IMR-90 (cell line): ENCODE data around the gene CERK. TPM values are rescaled to one million over a fixed set of nuclear protein-coding genes. Genes with fewer than 3 reads are reported as not detected.

Experiments
- ATAC-seq: fragments of 200-7000 bp; cut with Tn5 transposase; 2 replicates; pipeline ENCODE4 v1.9.1; 2020; ENCODE audit warnings: low read depth, mild to moderate bottlenecking, moderate library complexity
- BruUV-seq: library from RNA; stranded (reverse); fragments of 400-500 nt; replicated peaks from 2 replicates; lab custom pipeline; 2021; lab: Mats Ljungman, UMichigan
- CTCF ChIA-PET: fragments of 300-600 bp; formaldehyde crosslinking; extraction: SDS; loops from one replicate; lab custom pipeline; 2021; ENCODE audit warnings: antibody characterized with exemption; lab: Yijun Ruan, JAX
- POLR2A ChIA-PET: fragments of 300-600 bp; sonication (Branson Sonifier 250); formaldehyde crosslinking; loops from one replicate; lab custom pipeline; 2022; ENCODE audit warnings: antibody characterized with exemption; ENCODE audit not compliant: unreplicated experiment; lab: Charles Lee
- DNase-seq: peaks from one replicate; pipeline ENCODE4 v3.0.0; 2013
- H2AFZ ChIP-seq: replicated peaks from 2 replicates; pipeline ENCODE3; 2013; ENCODE audit warnings: low read length, mild to moderate bottlenecking; ENCODE audit not compliant: poor library complexity
- H2AK5ac ChIP-seq: 2 replicates; pipeline ENCODE4 v1.6.1; 2013; ENCODE audit warnings: low read depth, low read length, inconsistent platforms
- H2AK9ac ChIP-seq: replicated peaks from 2 replicates; pipeline ENCODE3; 2013; ENCODE audit warnings: mild to moderate bottlenecking, low read depth, low read length, moderate library complexity; ENCODE audit not compliant: poor library complexity
- H2BK120ac ChIP-seq: 2 replicates; pipeline ENCODE4 v1.6.1; 2013; ENCODE audit warnings: low read depth, low read length, inconsistent platforms
- H2BK15ac ChIP-seq: 3 replicates; pipeline ENCODE4 v1.6.1; 2013; ENCODE audit warnings: low read depth, low read length, inconsistent platforms
- H2BK20ac ChIP-seq: 2 replicates; pipeline ENCODE4 v1.6.1; 2013; ENCODE audit warnings: low read depth, mild to moderate bottlenecking, inconsistent platforms, low read length, moderate library complexity
- H2BK5ac ChIP-seq: 2 replicates; pipeline ENCODE4 v1.6.1; 2013; ENCODE audit warnings: mild to moderate bottlenecking, low read depth, low read length, inconsistent platforms; ENCODE audit not compliant: poor library complexity, severe bottlenecking
- H3K14ac ChIP-seq: replicated peaks from 2 replicates; pipeline ENCODE4 v1.6.1; 2013; ENCODE audit warnings: low read depth, low read length, inconsistent platforms
- H3K18ac ChIP-seq: 2 replicates; pipeline ENCODE4 v1.6.1; 2013; ENCODE audit warnings: low read depth, low read length, control low read depth
- H3K23ac ChIP-seq: 2 replicates; pipeline ENCODE4 v1.6.1; 2013; ENCODE audit warnings: low read depth, low read length, inconsistent platforms
- H3K27ac ChIP-seq: 2 replicates; pipeline ENCODE4 v1.5.1; 2013; ENCODE audit warnings: mild to moderate bottlenecking, control low read depth, low read length; ENCODE audit not compliant: insufficient read depth
- H3K27me3 ChIP-seq: 2 replicates; pipeline ENCODE4 v1.6.1; 2013; ENCODE audit warnings: low read length; ENCODE audit not compliant: control insufficient read depth, insufficient read depth
- H3K36me3 ChIP-seq: 2 replicates; pipeline ENCODE4 v1.6.1; 2013; ENCODE audit warnings: low read length, mixed read lengths; ENCODE audit not compliant: control insufficient read depth, insufficient read depth
- H3K4ac ChIP-seq: 2 replicates; pipeline ENCODE4 v1.6.1; 2013; ENCODE audit warnings: low read depth, low read length, inconsistent platforms
- H3K4me1 ChIP-seq: 2 replicates; pipeline ENCODE4 v1.6.1; 2013; ENCODE audit warnings: low read length, mixed read lengths; ENCODE audit not compliant: control insufficient read depth, insufficient read depth
- H3K4me2 ChIP-seq: 2 replicates; pipeline ENCODE4 v1.6.1; 2013; ENCODE audit warnings: low read depth, mild to moderate bottlenecking, control low read depth, low read length, moderate library complexity
- H3K4me3 ChIP-seq: 2 replicates; pipeline ENCODE4 v1.5.1; 2013; ENCODE audit warnings: low read depth, mild to moderate bottlenecking, control low read depth, low read length, moderate library complexity; ENCODE audit not compliant: insufficient read depth
- H3K56ac ChIP-seq: 2 replicates; pipeline ENCODE4 v1.6.1; 2013; ENCODE audit warnings: low read length, inconsistent platforms; ENCODE audit not compliant: insufficient read depth; ENCODE audit errors: extremely low read depth
- H3K79me1 ChIP-seq, 2 experiments: 2 replicates each; pipeline ENCODE4 v1.6.1; 2013; ENCODE audit warnings: low read length in 2 of 2, inconsistent platforms in 1 of 2, low read depth in 1 of 2
- H3K9ac ChIP-seq: 2 replicates; pipeline ENCODE4 v1.6.1; 2013; ENCODE audit warnings: low read depth, low read length, control low read depth
- H3K9me1 ChIP-seq: 2 replicates; pipeline ENCODE4 v1.6.1; 2013; ENCODE audit warnings: low read length, inconsistent platforms; ENCODE audit not compliant: insufficient read depth
- H3K9me3 ChIP-seq: 2 replicates; pipeline ENCODE4 v1.6.1; 2013; ENCODE audit warnings: low read length; ENCODE audit not compliant: control insufficient read depth, insufficient read depth
- H4K20me1 ChIP-seq: 2 replicates; pipeline ENCODE4 v1.6.1; 2013; ENCODE audit warnings: low read length, inconsistent platforms; ENCODE audit not compliant: insufficient read depth
- H4K5ac ChIP-seq: 2 replicates; pipeline ENCODE4 v1.6.1; 2013; ENCODE audit warnings: mild to moderate bottlenecking, low read depth, low read length, control low read depth
- H4K8ac ChIP-seq, 2 experiments: 2 replicates each; pipeline ENCODE4 v1.6.1; 2013; ENCODE audit warnings: low read depth in 2 of 2, low read length in 2 of 2, control low read depth in 1 of 2, inconsistent platforms in 1 of 2
- H4K91ac ChIP-seq: 2 replicates; pipeline ENCODE4 v1.6.1; 2013; ENCODE audit warnings: low read depth, low read length, inconsistent platforms; ENCODE audit not compliant: insufficient read depth
- BHLHE40 ChIP-seq: fragments of 150-350 bp; IDR thresholded peaks from 2 replicates; pipeline ENCODE4 v1.6.1; 2016; ENCODE audit warnings: mild to moderate bottlenecking, low read depth, low read length
- CEBPB ChIP-seq: IDR thresholded peaks from 2 replicates; pipeline ENCODE4 v1.6.1; 2012; ENCODE audit warnings: low read depth, low read length, improper control_type of control experiment
- CHD1 ChIP-seq: IDR thresholded peaks from 2 replicates; pipeline ENCODE4 v1.6.1; 2012; ENCODE audit warnings: low read depth, low read length, improper control_type of control experiment
- ELK1 ChIP-seq: fragments of 150-350 bp; IDR thresholded peaks from 2 replicates; pipeline ENCODE4 v1.6.1; 2016; ENCODE audit warnings: low read depth, mild to moderate bottlenecking, low read length, moderate library complexity, borderline replicate concordance
- FOS ChIP-seq: fragments of 150-350 bp; IDR thresholded peaks from 2 replicates; pipeline ENCODE4 v1.6.1; 2016; ENCODE audit warnings: low read depth, low read length
- MAFK ChIP-seq: IDR thresholded peaks from 2 replicates; pipeline ENCODE4 v1.6.1; 2012; ENCODE audit warnings: low read depth, low read length, improper control_type of control experiment
- MAZ ChIP-seq: IDR thresholded peaks from 2 replicates; pipeline ENCODE4 v1.6.1; 2012; ENCODE audit warnings: low read depth, mild to moderate bottlenecking, low read length, improper control_type of control experiment, moderate library complexity, borderline replicate concordance
- MXI1 ChIP-seq: IDR thresholded peaks from 2 replicates; pipeline ENCODE4 v1.6.1; 2012; ENCODE audit warnings: low read depth, mild to moderate bottlenecking, low read length, moderate library complexity, borderline replicate concordance
- NFE2L2 ChIP-seq: fragments of 150-350 bp; IDR thresholded peaks from 2 replicates; pipeline ENCODE4 v1.6.1; 2016; ENCODE audit warnings: low read depth, mild to moderate bottlenecking, low read length
- POLR2A ChIP-seq: IDR thresholded peaks from 2 replicates; pipeline ENCODE4 v1.6.1; 2012; ENCODE audit warnings: mild to moderate bottlenecking, low read depth, low read length
- RAD21 ChIP-seq: IDR thresholded peaks from 2 replicates; pipeline ENCODE4 v1.6.1; 2012; ENCODE audit warnings: low read length, improper control_type of control experiment
- RCOR1 ChIP-seq: IDR thresholded peaks from 2 replicates; pipeline ENCODE4 v1.6.1; 2012; ENCODE audit warnings: mild to moderate bottlenecking, low read length, improper control_type of control experiment; ENCODE audit not compliant: insufficient replicate concordance
- RFX5 ChIP-seq: IDR thresholded peaks from 2 replicates; pipeline ENCODE4 v1.8.0; 2012; ENCODE audit warnings: low read depth, mild to moderate bottlenecking, low read length, moderate library complexity
- SMC3 ChIP-seq: fragments of 150-350 bp; IDR thresholded peaks from 2 replicates; pipeline ENCODE4 v1.6.1; 2016; ENCODE audit warnings: low read depth, mild to moderate bottlenecking, antibody characterized with exemption, low read length, moderate library complexity
- WGBS, 2 experiments: methylation state at CpG; one replicate each; pipeline versions ENCODE4 v1.1.5 to v1.1.7; 2013; ENCODE audit warnings: missing lambda C conversion rate in 2 of 2; ENCODE audit not compliant: insufficient read length in 1 of 2; ENCODE audit errors: extremely low coverage in 2 of 2; 5-methylcytosine and 5-hydroxymethylcytosine counted together
- dilution Hi-C: fragments of 300-500 bp; cut with HindIII; formaldehyde crosslinking; loops from one replicate; pipeline ENCODE4 v1.14.3; 2018; ENCODE audit warnings: low sequenced_read_pairs; ENCODE audit not compliant: unreplicated experiment
- in situ Hi-C: fragments of 300-500 bp; cut with MboI; formaldehyde crosslinking; loops from 3 replicates; pipeline ENCODE4 v1.14.3; 2019; ENCODE audit warnings: low sequenced_read_pairs, inconsistent platforms, mixed read lengths
- intact Hi-C: fragments of 100-400 bp; cut with micrococcal nuclease; formaldehyde crosslinking; loops from 2 replicates; pipeline ENCODE4 v1.10.0; 2022
- polyA plus RNA-seq, 3 experiments: library from polyadenylated mRNA; depleted of rRNA; stranded (reverse); fragments of >200 nt; gene quantifications; 2 replicates each; pipeline ENCODE4 v1.2.3, GENCODE V29; 2012; ENCODE audit warnings: low replicate concordance in 1 of 3
- total RNA-seq: library from RNA; depleted of rRNA; stranded (reverse); fragments of >200 nt; gene quantifications from 2 replicates; pipeline ENCODE4 v1.2.3, GENCODE V29; 2012
- TF ChIP-seq, protein P1 (sequence below): fragments of 150-350 bp; IDR thresholded peaks from 2 replicates; pipeline ENCODE4 v1.6.1; 2017; ENCODE audit warnings: mild to moderate bottlenecking, antibody characterized with exemption, low read length, low read depth
- TF ChIP-seq, protein P2 (sequence below): conservative IDR thresholded peaks from 2 replicates; pipeline ENCODE4 v1.5.1; 2012; ENCODE audit warnings: mild to moderate bottlenecking, low read depth, low read length, improper control_type of control experiment

CERK gene
- total and polyA plus RNA-seq, 2 of the 4 experiments (the other 2 are of a cell fraction): 25.3 to 38.7 TPM

GRCh38 chr22:46674367-46674781 lies 63.7 kb downstream of the CERK start:
- no peak overlapping the region for H3K4me2 ChIP-seq
- H2AFZ ChIP-seq: no peak overlapping the region
- H3K9me1 ChIP-seq: no peaks in the 10 kb centered on the region
- no peak overlapping the region for H4K91ac ChIP-seq
- H3K27me3 ChIP-seq: no peaks in the 10 kb centered on the region
- no peak overlapping the region for H2AK5ac ChIP-seq
- ChIA-PET POLR2A (no interaction called here), CTCF (no interaction called here)
- in situ Hi-C loops (no loop called here), dilution Hi-C loops (no loop called here), intact Hi-C loops (no loop called here)
- H3K79me1 ChIP-seq: no peaks in the 10 kb centered on the region
- WGBS, 2 experiments: 94% methylated on average over 17 of the region's 19 CpGs; no CpG with 5 or more reads in 1 of the 2 experiments
- H3K56ac ChIP-seq: no peak overlapping the region
- no peak overlapping the region for H3K14ac ChIP-seq
- no peak overlapping the region for H3K4me3 ChIP-seq
- no peak overlapping the region for H4K5ac ChIP-seq
- ATAC-seq (no peak), DNase-seq (no peak)
- H3K18ac ChIP-seq: no peak overlapping the region
- H3K36me3 ChIP-seq: peaks cover 59% of the 10 kb centered on the region; the same call in 1 of the 2 replicates
- no peak overlapping the region for H3K23ac ChIP-seq
- H2AK9ac ChIP-seq: no peak overlapping the region
- H2BK15ac ChIP-seq: no peak overlapping the region
- H4K8ac ChIP-seq: no peak overlapping the region
- H2BK120ac ChIP-seq: no peak overlapping the region
- H3K4me1 ChIP-seq: peaks cover 7% of the 10 kb centered on the region
- no TSS peak for BruUV-seq
- H3K4ac ChIP-seq: no peak overlapping the region
- H3K27ac ChIP-seq: no peak overlapping the region
- no peak overlapping the region for H2BK5ac ChIP-seq
- peaks cover 7% of the 10 kb centered on the region; the same call in 1 of the 2 replicates for H4K20me1 ChIP-seq
- TF ChIP-seq RFX5 (no peak), CEBPB (no peak), CHD1 (no peak), RCOR1 (no peak), MAFK (no peak), BHLHE40 (no peak), MXI1 (no peak), FOS (no peak), NFE2L2 (no peak), SMC3 (no peak), POLR2A (no peak), RAD21 (no peak), ELK1 (no peak), MAZ (no peak)
- TF ChIP-seq, protein P1, sequence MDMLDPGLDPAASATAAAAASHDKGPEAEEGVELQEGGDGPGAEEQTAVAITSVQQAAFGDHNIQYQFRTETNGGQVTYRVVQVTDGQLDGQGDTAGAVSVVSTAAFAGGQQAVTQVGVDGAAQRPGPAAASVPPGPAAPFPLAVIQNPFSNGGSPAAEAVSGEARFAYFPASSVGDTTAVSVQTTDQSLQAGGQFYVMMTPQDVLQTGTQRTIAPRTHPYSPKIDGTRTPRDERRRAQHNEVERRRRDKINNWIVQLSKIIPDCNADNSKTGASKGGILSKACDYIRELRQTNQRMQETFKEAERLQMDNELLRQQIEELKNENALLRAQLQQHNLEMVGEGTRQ: no peak
- TF ChIP-seq, protein P2, sequence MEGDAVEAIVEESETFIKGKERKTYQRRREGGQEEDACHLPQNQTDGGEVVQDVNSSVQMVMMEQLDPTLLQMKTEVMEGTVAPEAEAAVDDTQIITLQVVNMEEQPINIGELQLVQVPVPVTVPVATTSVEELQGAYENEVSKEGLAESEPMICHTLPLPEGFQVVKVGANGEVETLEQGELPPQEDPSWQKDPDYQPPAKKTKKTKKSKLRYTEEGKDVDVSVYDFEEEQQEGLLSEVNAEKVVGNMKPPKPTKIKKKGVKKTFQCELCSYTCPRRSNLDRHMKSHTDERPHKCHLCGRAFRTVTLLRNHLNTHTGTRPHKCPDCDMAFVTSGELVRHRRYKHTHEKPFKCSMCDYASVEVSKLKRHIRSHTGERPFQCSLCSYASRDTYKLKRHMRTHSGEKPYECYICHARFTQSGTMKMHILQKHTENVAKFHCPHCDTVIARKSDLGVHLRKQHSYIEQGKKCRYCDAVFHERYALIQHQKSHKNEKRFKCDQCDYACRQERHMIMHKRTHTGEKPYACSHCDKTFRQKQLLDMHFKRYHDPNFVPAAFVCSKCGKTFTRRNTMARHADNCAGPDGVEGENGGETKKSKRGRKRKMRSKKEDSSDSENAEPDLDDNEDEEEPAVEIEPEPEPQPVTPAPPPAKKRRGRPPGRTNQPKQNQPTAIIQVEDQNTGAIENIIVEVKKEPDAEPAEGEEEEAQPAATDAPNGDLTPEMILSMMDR: no peak
- H3K9ac ChIP-seq: no peak overlapping the region
- H3K9me3 ChIP-seq: no peaks in the 10 kb centered on the region
- no peak overlapping the region for H2BK20ac ChIP-seq
